ENCODE data around the gene RABL6.
A peak's percentile ranks its signal among the peaks of the same experiment; 100 is the strongest.
"Not testable (repeated sequence)": the region's sequence is repeated elsewhere in the genome, so short reads cannot be mapped to it uniquely, and the experiment has no call there.

Gene RABL6

DNA sequence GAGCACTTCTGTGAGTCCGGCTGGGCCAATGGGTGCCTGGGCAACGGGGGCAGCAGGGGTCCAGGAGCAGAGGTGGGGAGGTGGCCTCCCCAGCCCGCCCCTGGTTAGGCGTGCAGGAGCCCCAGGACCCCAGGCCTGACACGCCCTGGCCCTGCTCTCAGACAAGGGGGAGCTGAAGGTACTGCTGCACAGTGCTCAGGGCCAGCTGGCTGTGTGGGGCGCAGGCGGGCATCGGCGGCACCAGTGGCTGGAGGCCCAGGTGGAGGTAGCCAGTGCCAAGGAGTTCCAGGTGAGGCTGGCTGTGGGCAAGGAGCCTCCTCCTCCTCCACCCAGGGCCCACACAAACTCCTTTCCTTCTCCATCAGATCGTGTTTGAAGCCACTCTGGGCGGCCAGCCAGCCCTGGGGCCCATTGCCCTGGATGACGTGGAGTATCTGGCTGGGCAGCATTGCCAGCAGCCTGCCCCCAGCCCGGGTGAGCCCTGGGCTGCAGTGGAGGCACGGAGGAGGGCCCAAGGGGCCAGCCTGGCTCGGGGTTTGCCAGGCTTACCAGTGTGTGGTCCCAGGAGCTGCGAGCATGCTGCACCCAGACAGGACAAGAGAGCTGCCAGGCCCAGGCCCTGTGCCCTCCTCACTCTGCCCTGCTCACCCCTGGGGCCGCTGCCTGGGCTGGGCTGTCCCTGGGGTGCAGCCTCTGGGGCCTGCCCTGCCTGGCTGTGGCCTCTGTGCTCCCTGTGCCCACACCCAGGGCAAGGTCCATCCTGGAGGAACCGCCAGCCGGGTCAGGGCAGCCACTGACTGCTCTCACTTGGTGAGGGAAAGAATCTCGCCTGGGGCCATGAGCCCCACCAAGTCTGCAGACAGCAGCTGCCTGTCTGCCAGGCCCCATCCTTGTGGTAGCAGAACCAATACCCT lies 51.4 kb downstream of the RABL6 start:
- Histone ChIP-seq H3K27me3 (ENCODE audit: control insufficient read depth, insufficient read depth, low read length) (no peaks in the 10 kb centered on the region), H3K27ac (ENCODE audit: low read depth, low read length) (no peak overlapping the region), H3K9ac (ENCODE audit: low read length) (no peak overlapping the region)

GRCh38 chr9:136860529-136860928 lies 52.8 kb downstream of the RABL6 start:
- Histone ChIP-seq H3K27me3 (ENCODE audit: control insufficient read depth, insufficient read depth, low read length) (no peaks in the 10 kb centered on the region), H3K9ac (ENCODE audit: low read length) (peak overlapping the region; percentile 9), H3K4me3 (ENCODE audit: low read depth, low read length) (no peak overlapping the region), H3K9me3 (ENCODE audit: control insufficient read depth, insufficient read depth, low read depth, low read length) (no peaks in the 10 kb centered on the region), H3K36me3 (ENCODE audit: control insufficient read depth, insufficient read depth, low read length) (peaks cover 51% of the 10 kb centered on the region), H3K27ac (ENCODE audit: low read depth, low read length) (no peak overlapping the region), H3K4me1 (ENCODE audit: control insufficient read depth, insufficient read depth, low read length) (peaks cover 4% of the 10 kb centered on the region; the same call in 1 of the 2 replicates)

More for the DNA sequence above, 51.4 kb downstream of the RABL6 start:
- Histone ChIP-seq H3K36me3 (ENCODE audit: control insufficient read depth, insufficient read depth, low read length) (peaks cover 45% of the 10 kb centered on the region), H3K4me1 (ENCODE audit: control insufficient read depth, insufficient read depth, low read length) (no peaks in the 10 kb centered on the region), H3K4me3 (ENCODE audit: low read depth, low read length) (no peak overlapping the region), H3K9me3 (ENCODE audit: control insufficient read depth, insufficient read depth, low read depth, low read length) (no peaks in the 10 kb centered on the region)

GRCh38 chr9:136860933-136861873 lies 53.5 kb downstream of the RABL6 start:
- Histone ChIP-seq H3K4me1 (ENCODE audit: control insufficient read depth, insufficient read depth, low read length) (peaks cover 4% of the 10 kb centered on the region; the same call in 1 of the 2 replicates), H3K9ac (ENCODE audit: low read length) (peak overlapping the region; percentile 9), H3K27ac (ENCODE audit: low read depth, low read length) (no peak overlapping the region), H3K27me3 (ENCODE audit: control insufficient read depth, insufficient read depth, low read length) (no peaks in the 10 kb centered on the region), H3K9me3 (ENCODE audit: control insufficient read depth, insufficient read depth, low read depth, low read length) (no peaks in the 10 kb centered on the region), H3K4me3 (ENCODE audit: low read depth, low read length) (no peak overlapping the region), H3K36me3 (ENCODE audit: control insufficient read depth, insufficient read depth, low read length) (peaks cover 51% of the 10 kb centered on the region)

DNA sequence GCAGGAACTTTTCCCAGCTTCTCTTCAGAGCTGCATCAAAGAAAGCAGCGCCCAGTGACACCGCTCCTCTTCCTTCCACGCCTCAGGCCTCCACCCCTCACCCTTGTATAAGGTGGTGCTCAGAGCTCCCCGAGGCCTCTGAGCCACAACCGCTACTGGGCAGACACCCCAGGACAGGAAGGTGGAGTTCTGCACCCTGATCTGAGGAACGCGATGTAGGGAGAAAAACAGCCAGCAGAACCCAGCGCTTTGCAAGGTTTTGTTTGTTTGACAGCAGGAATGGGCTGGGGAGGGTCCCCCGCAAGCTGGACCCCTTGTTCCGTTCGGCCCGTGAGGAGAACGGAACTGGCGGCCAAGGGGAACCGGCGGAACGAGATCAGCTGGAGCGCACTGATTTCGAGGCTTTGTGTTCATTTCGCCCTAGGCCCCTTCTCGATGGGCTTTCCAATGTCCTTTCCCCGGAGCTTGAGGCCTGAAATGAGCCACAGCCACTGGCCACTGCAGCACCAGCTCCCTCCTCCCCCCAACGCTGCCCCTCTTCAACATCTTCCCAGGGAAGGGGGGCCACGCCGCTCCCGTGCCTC lies 54.2 kb downstream of the RABL6 start:
- peaks cover 51% of the 10 kb centered on the region for H3K36me3 ChIP-seq (ENCODE audit: control insufficient read depth, insufficient read depth, low read length)
- peaks cover 4% of the 10 kb centered on the region; the same call in 1 of the 2 replicates for H3K4me1 ChIP-seq (ENCODE audit: control insufficient read depth, insufficient read depth, low read length)
- H3K27ac ChIP-seq (ENCODE audit: low read depth, low read length), result no peak overlapping the region
- no peak overlapping the region for H3K9ac ChIP-seq (ENCODE audit: low read length)
- H3K4me3 ChIP-seq (ENCODE audit: low read depth, low read length), result no peak overlapping the region
- H3K27me3 ChIP-seq (ENCODE audit: control insufficient read depth, insufficient read depth, low read length), result no peaks in the 10 kb centered on the region
- H3K9me3 ChIP-seq (ENCODE audit: control insufficient read depth, insufficient read depth, low read depth, low read length), result no peaks in the 10 kb centered on the region

DNA sequence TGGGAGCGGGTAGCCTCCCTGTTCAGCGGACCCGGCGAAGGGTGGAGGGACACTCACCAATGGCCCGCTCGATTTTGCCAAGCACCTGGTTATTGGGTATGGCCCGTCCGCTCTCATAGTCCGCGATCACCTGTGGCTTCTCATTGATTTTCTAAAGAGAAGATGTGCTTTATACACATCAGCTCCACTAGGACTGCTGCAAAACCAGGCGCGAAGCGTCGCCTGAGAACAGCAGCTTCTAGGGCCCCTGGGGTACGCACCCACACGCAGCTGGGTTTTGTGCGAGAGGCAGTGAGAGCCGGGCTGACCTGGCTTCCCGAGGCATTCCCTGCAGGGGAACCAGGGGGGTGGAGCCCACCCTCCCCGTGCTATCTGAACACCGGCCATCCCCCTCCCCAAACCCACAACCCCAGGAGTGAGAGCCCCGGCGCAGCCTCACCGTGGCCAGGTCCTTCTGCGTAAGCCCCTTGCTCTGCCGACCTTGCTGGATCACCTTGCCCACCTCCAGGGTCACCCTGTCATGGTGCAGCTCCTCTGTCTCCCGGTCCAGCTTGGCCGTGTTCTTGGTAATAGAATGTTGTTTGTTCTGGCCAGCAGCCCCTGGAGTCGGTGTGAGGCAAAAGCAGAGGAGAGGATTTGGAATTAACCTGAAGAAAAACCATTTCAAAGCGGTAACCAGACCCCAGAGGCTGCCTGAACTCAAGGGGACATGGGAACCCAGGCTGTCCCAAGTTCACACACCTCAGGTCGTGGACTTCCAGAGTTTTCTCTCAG lies 55.3 kb downstream of the RABL6 start:
- peaks cover 4% of the 10 kb centered on the region; the same call in 1 of the 2 replicates for H3K4me1 ChIP-seq (ENCODE audit: control insufficient read depth, insufficient read depth, low read length)
- H3K9me3 ChIP-seq (ENCODE audit: control insufficient read depth, insufficient read depth, low read depth, low read length), result peaks cover 10% of the 10 kb centered on the region
- H3K27ac ChIP-seq (ENCODE audit: low read depth, low read length), result no peak overlapping the region
- no peak overlapping the region for H3K9ac ChIP-seq (ENCODE audit: low read length)
- no peaks in the 10 kb centered on the region for H3K27me3 ChIP-seq (ENCODE audit: control insufficient read depth, insufficient read depth, low read length)
- peaks cover 51% of the 10 kb centered on the region for H3K36me3 ChIP-seq (ENCODE audit: control insufficient read depth, insufficient read depth, low read length)
- H3K4me3 ChIP-seq (ENCODE audit: low read depth, low read length), result no peak overlapping the region

DNA sequence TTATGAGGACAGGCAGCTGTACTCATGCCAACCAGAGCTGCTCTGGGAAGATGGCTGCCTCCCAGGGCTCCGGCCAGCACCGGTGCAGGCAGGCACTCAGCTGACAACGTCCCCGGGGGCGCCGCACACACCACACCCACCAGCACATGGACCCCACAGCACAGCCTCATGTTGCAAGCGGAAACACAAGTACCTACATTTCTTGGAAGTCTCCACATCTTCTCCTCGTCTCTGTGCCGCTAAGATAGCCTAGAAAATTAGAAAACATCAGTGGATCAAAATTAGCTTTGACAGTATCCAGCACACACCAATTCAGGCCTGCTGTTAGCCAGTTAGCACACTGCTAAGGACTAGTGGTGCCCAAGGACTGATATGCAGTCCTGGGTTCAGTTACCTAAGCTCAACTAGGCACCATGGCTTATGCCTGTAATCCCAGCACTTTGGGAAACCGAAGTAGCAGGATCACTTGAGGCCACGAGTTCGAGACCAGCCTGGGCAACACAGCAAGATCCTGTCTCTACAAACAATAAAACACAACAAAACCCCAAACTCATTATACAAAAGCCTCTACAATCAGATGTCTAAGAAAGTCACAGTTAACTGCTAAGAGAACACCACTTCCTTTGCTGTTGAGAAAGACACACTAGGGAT lies 56.0 kb downstream of the RABL6 start:
- peaks cover 50% of the 10 kb centered on the region for H3K36me3 ChIP-seq (ENCODE audit: control insufficient read depth, insufficient read depth, low read length)
- H3K9me3 ChIP-seq (ENCODE audit: control insufficient read depth, insufficient read depth, low read depth, low read length), result peaks cover 16% of the 10 kb centered on the region
- no peaks in the 10 kb centered on the region for H3K27me3 ChIP-seq (ENCODE audit: control insufficient read depth, insufficient read depth, low read length)
- H3K4me3 ChIP-seq (ENCODE audit: low read depth, low read length), result no peak overlapping the region
- H3K4me1 ChIP-seq (ENCODE audit: control insufficient read depth, insufficient read depth, low read length), result peaks cover 4% of the 10 kb centered on the region; the same call in 1 of the 2 replicates
- no peak overlapping the region for H3K9ac ChIP-seq (ENCODE audit: low read length)
- no peak overlapping the region for H3K27ac ChIP-seq (ENCODE audit: low read depth, low read length)

- Histone ChIP-seq H3K4me3 (ENCODE audit: low read depth, low read length) (peak overlapping the region; percentile 93), H3K9ac (ENCODE audit: low read length) (peak overlapping the region; percentile 70), H3K27ac (ENCODE audit: low read depth, low read length) (no peak overlapping the region), H3K4me1 (ENCODE audit: control insufficient read depth, insufficient read depth, low read length) (peaks cover 4% of the 10 kb centered on the region; the same call in 1 of the 2 replicates), H3K27me3 (ENCODE audit: control insufficient read depth, insufficient read depth, low read length) (no peaks in the 10 kb centered on the region), H3K36me3 (ENCODE audit: control insufficient read depth, insufficient read depth, low read length) (peaks cover 44% of the 10 kb centered on the region), H3K9me3 (ENCODE audit: control insufficient read depth, insufficient read depth, low read depth, low read length) (peaks cover 26% of the 10 kb centered on the region)
Measured at GRCh38 chr9:136865041-136865767, 57.5 kb downstream of the RABL6 start.

DNA sequence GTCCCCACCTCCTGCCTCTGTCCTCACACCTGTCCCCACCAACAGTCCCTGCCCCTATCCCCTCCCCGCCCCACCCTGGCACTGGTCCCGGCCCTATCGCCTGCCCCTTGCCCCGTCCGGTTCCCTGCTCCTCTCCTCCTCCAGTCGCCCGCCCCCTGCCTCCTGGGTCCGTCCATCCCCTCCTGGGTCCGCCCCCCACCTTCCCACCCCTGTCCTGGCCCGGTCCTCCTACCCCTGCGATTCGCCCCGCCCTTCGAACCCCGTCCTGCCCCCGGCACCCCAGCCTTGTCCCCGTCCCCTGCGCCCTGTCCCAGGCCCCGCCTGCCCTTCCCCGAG lies 58.0 kb downstream of the RABL6 start:
- Histone ChIP-seq H3K4me3 (ENCODE audit: low read depth, low read length) (peak overlapping the region; percentile 93), H3K27me3 (ENCODE audit: control insufficient read depth, insufficient read depth, low read length) (no peaks in the 10 kb centered on the region), H3K4me1 (ENCODE audit: control insufficient read depth, insufficient read depth, low read length) (peaks cover 4% of the 10 kb centered on the region; the same call in 1 of the 2 replicates), H3K9me3 (ENCODE audit: control insufficient read depth, insufficient read depth, low read depth, low read length) (peaks cover 32% of the 10 kb centered on the region), H3K9ac (ENCODE audit: low read length) (peak overlapping the region; percentile 90), H3K27ac (ENCODE audit: low read depth, low read length) (peak overlapping the region; percentile 88; the same call in 1 of the 2 replicates), H3K36me3 (ENCODE audit: control insufficient read depth, insufficient read depth, low read length) (peaks cover 40% of the 10 kb centered on the region)

GRCh38 chr9:136866898-136867421 lies 59.2 kb downstream of the RABL6 start:
- Histone ChIP-seq H3K36me3 (ENCODE audit: control insufficient read depth, insufficient read depth, low read length) (peaks cover 28% of the 10 kb centered on the region), H3K9me3 (ENCODE audit: control insufficient read depth, insufficient read depth, low read depth, low read length) (peaks cover 40% of the 10 kb centered on the region), H3K4me3 (ENCODE audit: low read depth, low read length) (peak overlapping the region; percentile 93)
- not testable (repeated sequence) for H3K4me1 ChIP-seq (ENCODE audit: control insufficient read depth, insufficient read depth, low read length); H3K9ac ChIP-seq (ENCODE audit: low read length); H3K27me3 ChIP-seq (ENCODE audit: control insufficient read depth, insufficient read depth, low read length); H3K27ac ChIP-seq (ENCODE audit: low read depth, low read length)
